Measurements from ENCODE around the gene RPL35. TPM values are rescaled to one million over a fixed set of nuclear protein-coding genes. Genes with fewer than 3 reads are reported as not detected.

Gene RPL35
- total RNA-seq, 1 donor from 2014 or later: 3,391 TPM

- DNase-seq (ENCODE audit: low read depth) (peak; percentile 51), FAIRE-seq (no peak)
- Histone ChIP-seq H3K27me3 (ENCODE audit: control insufficient read depth, insufficient read depth, low read length) (no peaks in the 10 kb centered on the region), H3K4me3 (ENCODE audit: low read depth, low read length) (no peak overlapping the region), H3K36me3 (ENCODE audit: control insufficient read depth, insufficient read depth, low read length) (peaks cover 15% of the 10 kb centered on the region)
- TF ChIP-seq CTCF (IDR thresholded peaks at IDR 0.05; ENCODE audit: insufficient read depth, low read length, severe bottlenecking): peak; percentile 59
Observed at GRCh38 chr9:124894741-124895170, 33.0 kb upstream of the RPL35 start.

GRCh38 chr9:124894035-124894740 lies 32.4 kb upstream of the RPL35 start:
- Histone ChIP-seq H3K4me3 (ENCODE audit: low read depth, low read length) (no peak overlapping the region), H3K27me3 (ENCODE audit: control insufficient read depth, insufficient read depth, low read length) (no peaks in the 10 kb centered on the region), H3K36me3 (ENCODE audit: control insufficient read depth, insufficient read depth, low read length) (peaks cover 15% of the 10 kb centered on the region)
- DNase-seq (ENCODE audit: low read depth) (no peak), FAIRE-seq (no peak)
- no peak for TF ChIP-seq CTCF (IDR thresholded peaks at IDR 0.05; ENCODE audit: insufficient read depth, low read length, severe bottlenecking)

GRCh38 chr9:124890179-124890578 lies 28.4 kb upstream of the RPL35 start:
- FAIRE-seq (no peak), DNase-seq (ENCODE audit: low read depth) (no peak)
- Histone ChIP-seq H3K4me3 (ENCODE audit: low read depth, low read length) (no peak overlapping the region), H3K36me3 (ENCODE audit: control insufficient read depth, insufficient read depth, low read length) (peaks cover 27% of the 10 kb centered on the region), H3K27me3 (ENCODE audit: control insufficient read depth, insufficient read depth, low read length) (no peaks in the 10 kb centered on the region)
- no peak for TF ChIP-seq CTCF (IDR thresholded peaks at IDR 0.05; ENCODE audit: insufficient read depth, low read length, severe bottlenecking)

- no peak for TF ChIP-seq CTCF (IDR thresholded peaks at IDR 0.05; ENCODE audit: insufficient read depth, low read length, severe bottlenecking)
- FAIRE-seq (no peak), DNase-seq (ENCODE audit: low read depth) (no peak)
- Histone ChIP-seq H3K27me3 (ENCODE audit: control insufficient read depth, insufficient read depth, low read length) (no peaks in the 10 kb centered on the region), H3K4me3 (ENCODE audit: low read depth, low read length) (no peak overlapping the region), H3K36me3 (ENCODE audit: control insufficient read depth, insufficient read depth, low read length) (peaks cover 25% of the 10 kb centered on the region)
Observed at GRCh38 chr9:124889006-124889405, 27.2 kb upstream of the RPL35 start.

DNA sequence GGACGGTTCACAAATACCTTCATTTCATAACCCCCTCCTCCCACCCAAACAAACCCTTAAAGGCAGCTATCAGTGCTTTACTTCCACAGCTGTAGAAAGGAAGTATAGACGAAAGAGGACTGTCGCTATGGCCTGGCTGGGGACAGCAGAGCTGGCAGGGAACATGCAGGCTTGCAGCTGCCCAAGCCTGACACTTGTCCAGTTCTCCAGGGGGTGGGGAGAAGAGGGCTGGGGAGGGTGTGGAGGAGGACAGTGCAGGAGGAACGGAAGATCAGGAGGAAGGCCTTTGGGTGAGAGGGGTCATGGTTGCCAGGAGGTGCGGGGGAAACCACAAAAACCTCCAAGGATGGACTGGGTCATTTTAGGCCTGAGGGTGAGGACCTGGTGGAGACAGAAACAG lies 26.1 kb upstream of the RPL35 start:
- Histone ChIP-seq H3K4me3 (ENCODE audit: low read depth, low read length) (no peak overlapping the region), H3K36me3 (ENCODE audit: control insufficient read depth, insufficient read depth, low read length) (peaks cover 25% of the 10 kb centered on the region), H3K27me3 (ENCODE audit: control insufficient read depth, insufficient read depth, low read length) (no peaks in the 10 kb centered on the region)
- TF ChIP-seq CTCF (IDR thresholded peaks at IDR 0.05; ENCODE audit: insufficient read depth, low read length, severe bottlenecking): no peak
- no peak for DNase-seq (ENCODE audit: low read depth)
- FAIRE-seq: no peak

All from bronchial epithelial cell (primary cell).